ENCODE data around the gene CYP27B1.

CYP27B1 gene

DNA sequence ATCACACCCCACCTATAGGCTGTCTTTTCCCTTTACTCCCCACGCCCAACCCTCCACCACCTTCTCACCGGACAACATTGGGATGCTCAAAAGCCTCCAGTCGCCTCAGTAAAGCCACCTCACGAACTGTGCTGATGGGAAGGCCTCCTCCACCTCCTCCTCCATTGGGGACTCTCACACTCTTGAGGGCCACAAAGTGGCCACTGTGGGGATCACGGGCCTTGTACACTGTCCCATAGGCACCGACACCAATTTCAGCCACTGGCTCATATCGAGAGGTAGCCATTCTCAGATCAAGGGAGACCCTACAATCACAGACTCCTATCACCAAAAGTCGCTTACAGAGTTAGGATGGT, 15.5 kb downstream of the CYP27B1 start:
- no peak for DNase-seq (ENCODE audit: low read depth)

DNA sequence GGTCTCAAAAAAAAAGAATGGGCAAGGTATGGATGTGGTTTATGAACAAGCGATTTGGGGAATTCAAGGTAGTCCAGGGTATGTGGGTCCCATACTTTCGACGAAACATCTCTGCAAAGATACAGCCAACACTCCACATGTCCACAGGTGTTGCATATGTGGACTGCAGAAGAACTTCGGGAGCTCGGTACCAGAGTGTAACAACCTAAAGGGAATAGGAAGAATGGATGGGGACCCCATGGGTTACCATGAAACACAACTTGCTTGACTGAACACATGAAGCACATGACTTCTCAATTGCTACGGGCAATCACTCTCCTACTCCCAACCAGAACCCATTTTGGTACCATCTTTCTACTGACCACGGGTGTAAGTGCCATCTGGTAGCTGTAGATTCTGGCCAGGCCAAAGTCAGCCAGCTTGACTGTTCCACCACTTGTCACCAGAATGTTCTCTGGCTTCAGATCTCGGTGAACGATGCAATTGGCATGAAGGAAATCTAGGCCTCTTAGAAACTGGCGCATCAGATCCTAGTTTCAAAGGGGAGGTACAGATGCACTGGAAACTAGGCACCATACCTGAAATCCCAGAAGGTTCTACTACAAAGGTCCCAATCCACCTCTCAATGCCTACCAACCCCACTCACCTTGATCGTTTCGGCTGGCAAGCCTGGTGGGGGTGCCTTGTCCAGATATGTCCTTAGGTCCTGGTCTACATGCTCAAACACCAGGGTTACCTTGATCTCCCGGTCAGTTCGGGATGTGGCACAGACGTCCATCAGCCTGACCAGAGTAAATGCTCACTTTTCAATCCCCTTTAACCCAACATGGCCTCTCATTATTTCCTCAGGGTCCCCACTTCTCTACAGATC, 16.1 kb downstream of the CYP27B1 start:
- DNase-seq (ENCODE audit: low read depth): no peak

DNA sequence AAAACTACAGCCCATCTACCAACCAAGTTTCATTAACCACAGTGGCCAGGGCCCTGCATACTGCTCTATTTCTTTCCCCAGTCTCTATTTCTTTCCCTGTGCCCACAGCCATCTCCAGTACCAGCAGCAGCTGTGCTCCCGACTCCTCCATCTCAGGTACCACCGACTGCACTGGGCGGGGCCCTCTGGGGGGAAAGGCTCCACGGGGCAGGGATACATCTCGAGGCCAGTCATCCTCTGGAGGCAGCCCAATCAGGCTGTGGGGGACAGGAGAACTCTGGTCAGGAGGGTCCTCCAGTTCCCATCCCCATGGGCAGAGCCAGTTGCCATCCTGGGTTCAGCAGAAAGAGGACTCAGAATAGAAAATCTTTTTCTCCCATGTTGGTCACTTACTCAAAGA, 17.8 kb downstream of the CYP27B1 start:
- DNase-seq (ENCODE audit: low read depth): no peak

DNA sequence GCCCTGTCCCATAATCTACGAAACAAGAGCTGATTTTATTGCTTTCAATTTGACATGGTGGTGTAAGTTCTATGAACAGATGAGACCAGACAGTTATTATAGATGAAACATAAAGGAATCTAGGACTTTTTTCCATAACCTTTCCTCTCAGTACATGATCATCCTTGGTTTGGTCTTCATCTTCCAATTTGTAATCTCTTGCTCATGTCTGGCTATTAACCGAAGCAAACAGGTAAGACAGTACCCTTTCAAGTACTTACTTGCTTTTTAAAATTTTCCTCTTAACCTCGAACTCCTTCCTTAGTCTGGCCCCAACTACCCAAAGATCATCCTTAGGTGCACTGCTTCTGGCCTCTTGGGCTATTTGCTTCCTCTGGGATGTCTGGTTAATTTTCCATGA, 20.9 kb downstream of the CYP27B1 start:
- no peak for DNase-seq (ENCODE audit: low read depth)

DNA sequence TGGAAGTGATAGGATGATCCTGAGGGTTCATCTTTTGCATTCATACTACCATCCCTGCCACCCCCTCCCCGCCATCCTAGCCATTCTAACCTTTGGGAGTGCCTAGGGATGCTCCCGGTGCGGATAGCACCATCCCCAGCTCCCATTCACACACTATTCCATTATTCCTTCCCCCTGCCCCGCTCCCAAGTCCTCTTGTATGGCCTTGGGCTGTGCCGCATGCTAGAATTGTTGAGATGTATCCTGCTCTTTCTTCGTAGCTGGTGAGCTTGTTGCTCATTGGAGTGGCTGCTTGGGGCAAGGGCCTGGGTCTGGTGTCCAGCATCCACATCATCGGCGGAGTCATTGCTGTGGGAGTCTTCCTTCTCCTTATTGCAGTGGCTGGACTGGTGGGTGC, 21.4 kb downstream of the CYP27B1 start:
- DNase-seq (ENCODE audit: low read depth): no peak

DNA sequence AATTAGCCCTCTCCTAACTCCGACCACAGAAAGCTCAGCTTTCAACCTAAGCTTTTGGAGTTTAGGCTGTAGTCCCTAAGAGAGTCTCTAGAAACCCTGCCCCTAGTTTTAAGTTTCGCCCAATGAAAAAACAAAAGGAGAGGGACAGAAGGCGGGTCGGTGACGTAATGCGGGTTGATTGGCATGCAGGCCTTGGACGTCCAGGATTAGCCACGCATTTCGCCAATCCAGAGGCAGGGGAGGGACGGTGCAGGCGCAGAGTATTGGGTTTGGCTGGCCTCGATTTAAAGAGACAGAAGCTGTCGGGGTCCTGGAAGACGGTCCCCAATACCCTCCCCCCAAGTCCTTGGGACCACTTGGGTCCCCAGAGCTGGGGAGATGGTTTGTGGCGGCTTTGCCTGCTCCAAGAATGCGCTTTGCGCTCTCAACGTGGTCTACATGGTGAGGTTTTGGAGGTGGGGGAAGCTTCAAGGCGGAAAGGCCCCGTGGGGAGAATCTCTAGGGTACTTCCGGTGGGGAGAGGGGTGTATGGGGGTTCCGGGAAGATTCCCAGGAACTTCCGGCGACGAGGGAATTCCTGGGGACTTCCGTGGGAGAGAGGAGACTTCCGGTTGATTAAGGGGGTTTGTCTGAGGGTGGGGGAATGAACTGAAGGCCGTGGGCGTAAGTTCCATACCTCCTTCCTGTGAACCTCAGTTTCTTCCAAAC, 21.9 kb downstream of the CYP27B1 start, which contains the start of gene TSPAN31:
Gene TSPAN31 (plus strand): TSS at position 263 of the 708 bp plus-strand sequence. CDS start 116 bp downstream, at position 379.
- DNase-seq (ENCODE audit: low read depth): peak; percentile 97

DNA sequence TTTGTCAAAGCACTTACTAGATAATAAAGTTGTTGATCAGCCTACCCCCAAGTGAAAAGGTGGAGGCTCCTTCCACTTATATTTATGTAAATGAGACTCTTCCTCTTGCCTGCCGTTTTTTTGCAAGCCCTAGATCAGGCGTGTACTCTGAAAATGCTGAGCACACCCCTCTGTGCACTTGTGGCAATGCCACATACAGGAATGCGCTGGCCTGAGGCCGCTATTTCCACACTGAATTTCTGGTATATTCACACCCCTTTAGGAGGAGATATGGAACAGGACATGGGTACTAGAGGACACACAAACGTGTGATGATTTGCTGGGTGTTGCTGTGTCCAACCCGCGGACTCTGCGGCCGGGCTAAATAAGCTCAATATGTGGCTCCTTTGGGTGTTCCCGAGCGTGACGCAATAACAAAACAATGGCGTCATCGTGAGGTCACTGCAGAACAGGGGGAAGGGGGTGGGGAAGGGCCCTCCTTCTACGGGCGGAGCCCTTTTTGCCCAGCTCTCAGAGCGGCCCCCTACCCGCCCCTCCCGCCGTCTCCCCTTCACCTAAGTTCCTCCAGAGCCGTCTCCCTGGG, 22.6 kb downstream of the CYP27B1 start:
- DNase-seq (ENCODE audit: low read depth): no peak

DNA sequence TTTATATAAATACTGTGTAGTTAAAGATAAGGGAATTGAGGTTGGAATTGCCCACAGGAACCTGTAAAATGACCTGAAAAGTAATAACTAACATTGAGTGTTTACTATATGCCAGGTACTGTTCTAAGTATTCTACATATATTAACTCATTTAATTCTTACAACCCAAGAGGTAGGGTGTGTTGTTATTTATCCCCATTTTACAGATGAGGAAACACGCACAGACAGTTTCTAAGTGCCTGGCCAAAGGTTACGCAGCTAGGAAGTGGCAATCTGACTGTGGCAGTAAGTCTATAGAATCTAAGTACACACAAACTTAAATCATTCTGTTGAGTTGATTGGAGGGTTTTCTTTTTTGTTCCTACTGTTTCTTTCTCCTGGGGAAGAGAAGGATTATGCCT, 23.1 kb downstream of the CYP27B1 start:
- DNase-seq (ENCODE audit: low read depth): no peak

DNA sequence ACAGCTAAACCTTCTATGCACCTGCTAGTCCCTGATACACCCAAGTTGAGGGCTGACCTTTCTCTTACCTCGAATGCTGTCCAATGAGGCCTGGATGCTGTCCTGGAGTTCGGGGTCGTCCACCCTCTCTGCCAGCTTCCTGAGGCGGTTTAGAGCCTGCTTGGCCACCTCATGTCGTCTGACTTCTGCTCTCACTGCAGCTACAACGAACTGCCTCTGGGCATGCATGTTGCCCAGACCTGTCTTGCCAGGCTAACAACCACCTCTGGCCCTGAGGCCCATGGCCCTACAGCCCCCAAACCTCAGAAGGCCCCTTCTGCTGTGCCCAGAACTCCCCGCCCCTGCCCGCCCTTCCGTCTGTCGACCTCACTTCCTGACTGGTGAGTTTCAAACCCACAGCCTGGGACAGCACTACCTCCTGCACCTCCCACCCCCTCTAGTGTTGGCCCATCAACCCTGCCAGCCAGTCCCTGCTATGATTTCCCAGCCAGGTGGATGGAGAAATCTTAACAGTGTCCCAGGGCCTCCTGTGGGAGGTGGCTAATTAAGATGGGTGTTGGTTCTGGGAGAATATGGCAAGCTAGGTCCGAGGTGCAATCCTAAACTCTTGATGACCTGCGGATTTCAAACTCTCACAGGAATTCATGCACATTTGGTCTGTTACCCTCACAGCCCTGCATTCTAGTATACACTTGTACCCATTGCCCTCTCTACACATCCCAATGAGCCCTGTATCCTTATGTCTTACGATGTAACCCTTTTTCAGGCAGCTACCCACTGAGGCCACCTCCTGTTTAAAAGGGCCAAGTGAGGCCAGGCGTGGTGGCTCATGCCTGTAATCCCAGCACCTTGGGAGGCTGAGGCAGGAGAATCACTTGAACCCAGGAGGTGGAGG, 24.8 kb downstream of the CYP27B1 start:
- DNase-seq (ENCODE audit: low read depth): no peak

DNA sequence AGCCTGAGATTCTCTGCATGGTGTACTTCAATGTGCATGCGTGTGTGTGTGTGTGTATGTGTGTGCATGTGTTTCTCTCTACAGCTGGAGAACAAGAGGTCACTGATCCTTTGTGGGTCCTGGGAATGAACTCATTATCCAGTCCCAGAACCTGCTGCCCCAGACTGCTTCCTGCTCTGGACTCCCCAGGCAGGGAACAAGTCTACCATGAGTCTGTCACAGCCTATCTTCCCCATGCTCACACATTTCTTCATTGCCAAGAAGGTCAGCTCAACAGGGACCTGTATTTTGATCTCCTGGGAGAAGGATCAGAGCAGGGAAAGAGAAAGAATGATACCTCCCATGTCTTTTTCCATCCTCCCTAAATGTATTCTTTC, 25.5 kb downstream of the CYP27B1 start:
- DNase-seq (ENCODE audit: low read depth): no peak

DNA sequence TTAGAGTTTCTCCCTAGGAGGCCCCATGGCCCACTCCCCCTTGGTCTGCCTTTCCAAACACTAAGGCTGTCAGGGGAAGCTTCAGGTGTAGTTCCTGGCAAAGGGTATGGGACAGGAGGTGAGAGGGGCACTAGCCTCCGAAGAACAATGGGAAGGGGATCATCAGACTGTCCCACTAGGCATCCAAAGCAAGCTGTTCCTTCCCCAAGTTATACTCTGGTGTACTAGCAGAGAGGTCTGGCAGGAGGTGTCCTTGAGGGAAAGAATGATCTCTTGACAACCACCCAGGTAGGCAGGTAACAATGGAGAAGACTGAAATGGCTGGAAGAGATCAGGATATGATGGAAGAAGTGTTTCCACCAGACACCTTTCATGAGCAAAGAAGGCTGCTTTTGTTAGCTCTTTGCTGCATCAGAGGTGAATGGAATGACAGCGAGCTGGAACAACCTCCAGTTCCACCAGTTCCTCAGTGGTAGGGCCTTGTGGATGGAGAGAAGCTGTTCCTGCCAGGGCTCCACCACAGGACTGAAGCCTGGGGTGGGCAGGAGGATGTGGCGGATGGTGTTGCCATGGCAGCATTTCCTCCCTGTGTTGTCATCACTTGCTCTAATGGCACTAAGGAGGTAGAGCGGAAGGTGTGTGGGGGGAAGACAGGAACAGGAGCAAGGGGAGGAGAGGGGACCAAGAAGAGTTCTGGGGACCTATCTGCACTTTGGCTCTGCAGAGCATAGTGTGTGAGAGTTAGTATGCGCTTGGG, 26.0 kb downstream of the CYP27B1 start:
- no peak for DNase-seq (ENCODE audit: low read depth)

DNA sequence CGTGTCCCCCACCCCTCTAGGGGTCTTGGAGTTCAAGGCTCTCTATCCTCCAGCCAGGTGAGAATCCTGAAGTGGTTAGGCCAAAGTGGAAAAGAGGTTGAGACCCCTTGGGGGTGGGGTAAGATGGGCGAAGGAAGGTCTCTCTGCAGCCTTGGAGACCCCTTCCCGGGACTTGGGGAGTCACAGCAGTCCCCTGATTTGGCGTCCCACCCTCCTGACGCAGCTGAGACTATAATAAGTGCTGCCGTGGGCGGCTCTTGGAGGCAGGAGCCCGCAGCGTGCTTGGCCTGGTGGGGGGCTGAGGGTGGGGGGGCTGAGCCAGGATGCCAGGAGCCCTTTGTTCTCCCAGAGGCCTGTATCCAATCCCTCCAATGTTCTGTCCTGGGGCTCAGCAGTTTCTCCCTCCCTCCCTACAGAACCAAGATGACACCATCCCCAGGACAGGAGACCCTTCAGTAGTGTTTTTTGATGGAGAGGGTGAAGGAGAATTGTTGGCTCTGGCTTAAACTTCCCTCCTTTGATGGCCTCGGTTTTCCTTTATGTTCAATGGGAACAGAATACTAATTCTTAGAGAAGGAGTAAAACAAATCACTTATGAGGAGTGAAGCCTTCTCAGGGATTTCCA, 26.9 kb downstream of the CYP27B1 start:
- no peak for DNase-seq (ENCODE audit: low read depth)

DNA sequence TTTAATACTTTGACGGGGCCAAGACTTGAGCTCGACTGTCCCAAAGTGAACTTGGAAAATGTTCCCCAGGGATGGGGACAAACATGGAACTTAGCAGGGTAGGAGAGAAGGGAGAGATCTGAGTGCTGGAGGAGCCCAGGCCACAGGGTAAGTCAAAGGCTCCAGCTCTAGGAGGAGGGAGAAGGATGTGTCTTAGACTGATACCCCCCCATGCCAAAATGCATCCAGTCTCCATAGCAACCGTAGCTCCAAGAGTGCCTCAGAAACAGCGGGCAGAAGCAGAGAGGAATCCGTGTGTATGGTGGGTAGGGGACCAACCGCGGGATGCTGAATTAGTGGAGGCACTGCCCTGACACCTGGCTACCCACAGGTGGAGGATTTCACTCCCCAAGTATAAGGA, 27.5 kb downstream of the CYP27B1 start:
- no peak for DNase-seq (ENCODE audit: low read depth)

DNA sequence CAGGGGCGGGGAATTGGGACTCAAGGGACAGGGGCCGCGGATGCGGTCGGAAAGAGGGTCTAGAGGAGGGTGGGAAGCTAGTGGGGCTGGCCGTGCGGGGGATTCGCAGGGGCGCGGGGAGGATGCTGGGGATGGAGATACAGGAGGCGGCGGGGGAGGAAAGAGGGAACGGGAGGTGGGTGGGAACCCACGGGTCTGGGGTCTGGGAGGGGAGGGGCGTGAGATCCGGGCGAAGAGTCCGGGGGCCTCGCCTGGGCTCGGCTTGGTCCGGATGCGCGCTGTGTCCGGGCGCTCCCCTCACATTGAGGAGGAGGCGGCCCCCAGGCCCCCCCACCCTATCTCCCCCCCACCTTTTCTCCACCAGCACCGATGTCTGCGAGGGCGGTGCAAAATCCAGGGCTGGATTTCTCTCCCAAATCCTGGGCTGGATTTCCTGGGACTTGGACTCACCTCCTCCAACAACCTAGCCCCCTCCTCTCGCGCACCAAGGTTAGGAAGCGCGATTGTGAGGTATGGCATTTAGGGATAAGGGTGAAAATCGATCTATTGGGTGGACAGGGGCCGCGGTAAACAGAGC, 28.1 kb downstream of the CYP27B1 start, which contains the start of gene AGAP2:
Gene AGAP2 (minus strand): TSS at position 82 of the 577 bp plus-strand sequence. CDS start 496 bp downstream, outside the sequence.
- DNase-seq (ENCODE audit: low read depth): no peak

DNA sequence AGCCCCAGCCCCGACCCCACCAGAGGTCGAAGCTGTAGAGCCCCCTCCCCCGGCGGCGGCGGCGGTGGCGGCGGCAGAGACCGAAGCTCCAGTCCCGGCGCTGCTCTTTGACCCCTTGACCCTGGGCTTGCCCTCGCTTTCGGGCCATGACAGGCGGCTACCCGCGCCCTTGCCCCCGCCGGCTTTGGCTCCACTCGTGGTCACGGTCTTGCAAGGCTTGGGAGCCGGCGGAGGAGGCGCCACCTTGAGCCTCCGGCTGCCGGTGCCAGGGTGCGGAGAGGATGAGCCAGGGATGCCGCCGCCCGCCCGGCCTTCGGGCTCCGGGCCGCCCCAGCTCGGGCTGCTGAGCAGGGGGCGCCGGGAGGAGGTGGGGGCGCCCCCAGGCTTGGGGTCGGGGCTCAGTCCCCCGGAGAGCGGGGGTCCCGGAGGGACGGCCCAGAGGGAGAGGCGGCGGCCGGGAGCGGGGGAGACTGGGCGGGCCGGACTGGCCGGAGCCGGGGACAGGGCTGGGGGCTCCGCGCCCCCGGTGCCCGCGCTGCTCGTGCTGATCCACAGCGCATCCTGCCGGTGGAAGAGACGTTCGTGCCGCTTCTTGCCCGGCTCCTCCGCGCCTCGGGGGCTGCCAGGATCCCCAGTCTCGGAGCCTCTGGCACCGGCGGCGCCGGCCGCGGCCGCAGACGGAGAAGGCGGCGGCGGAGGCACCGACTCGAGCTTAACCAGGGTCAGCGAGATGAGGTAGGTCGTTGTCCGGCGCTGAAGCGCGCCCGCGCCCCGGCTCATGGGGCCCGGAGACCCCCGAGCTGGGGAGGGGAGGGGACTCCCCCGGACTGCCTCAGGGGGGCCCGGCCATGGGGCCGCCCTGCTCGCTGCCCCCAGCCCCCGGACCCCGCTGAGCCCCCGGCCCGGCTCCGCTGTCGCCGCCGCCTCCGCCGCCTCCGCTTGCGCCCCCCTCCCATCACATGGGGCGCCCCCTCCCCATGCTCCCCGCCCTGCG, 29.1 kb downstream of the CYP27B1 start:
- no peak for DNase-seq (ENCODE audit: low read depth)

DNA sequence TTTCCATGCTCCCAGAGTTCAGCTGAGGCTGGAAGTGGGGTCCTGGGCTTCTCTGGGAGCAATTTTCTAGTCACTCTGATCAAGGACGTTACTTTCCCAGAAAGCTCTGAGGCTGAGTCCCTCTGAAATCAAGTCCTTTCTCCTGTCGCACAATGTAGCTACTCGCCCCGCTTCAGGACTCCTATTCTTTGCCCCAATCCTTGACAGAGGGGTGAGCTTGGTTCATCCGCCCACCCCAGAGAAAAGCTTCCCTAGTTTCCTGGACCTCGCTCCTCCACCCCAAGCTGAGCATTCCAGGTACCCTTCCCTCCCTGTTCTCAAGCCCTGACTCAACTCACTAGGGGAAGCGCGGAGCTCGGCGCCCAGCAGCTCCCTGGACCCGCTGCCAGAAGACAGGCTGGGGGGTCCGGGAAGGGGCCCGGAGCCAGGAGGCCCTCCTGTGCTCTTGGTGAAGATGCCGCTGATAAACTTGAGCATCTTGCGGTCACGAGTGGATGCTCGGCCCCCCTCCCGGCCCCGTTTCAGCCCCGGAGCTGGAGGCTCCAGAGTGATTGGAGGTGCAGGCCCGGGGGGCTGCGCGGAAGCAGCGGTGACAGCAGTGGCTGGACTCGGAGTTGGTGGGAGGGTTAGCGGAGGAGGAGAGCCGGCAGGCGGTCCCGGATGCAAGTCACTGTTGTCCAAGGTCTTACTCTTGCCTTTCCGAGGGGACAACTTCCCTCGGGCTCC, 30.0 kb downstream of the CYP27B1 start:
- no peak for DNase-seq (ENCODE audit: low read depth)

DNA sequence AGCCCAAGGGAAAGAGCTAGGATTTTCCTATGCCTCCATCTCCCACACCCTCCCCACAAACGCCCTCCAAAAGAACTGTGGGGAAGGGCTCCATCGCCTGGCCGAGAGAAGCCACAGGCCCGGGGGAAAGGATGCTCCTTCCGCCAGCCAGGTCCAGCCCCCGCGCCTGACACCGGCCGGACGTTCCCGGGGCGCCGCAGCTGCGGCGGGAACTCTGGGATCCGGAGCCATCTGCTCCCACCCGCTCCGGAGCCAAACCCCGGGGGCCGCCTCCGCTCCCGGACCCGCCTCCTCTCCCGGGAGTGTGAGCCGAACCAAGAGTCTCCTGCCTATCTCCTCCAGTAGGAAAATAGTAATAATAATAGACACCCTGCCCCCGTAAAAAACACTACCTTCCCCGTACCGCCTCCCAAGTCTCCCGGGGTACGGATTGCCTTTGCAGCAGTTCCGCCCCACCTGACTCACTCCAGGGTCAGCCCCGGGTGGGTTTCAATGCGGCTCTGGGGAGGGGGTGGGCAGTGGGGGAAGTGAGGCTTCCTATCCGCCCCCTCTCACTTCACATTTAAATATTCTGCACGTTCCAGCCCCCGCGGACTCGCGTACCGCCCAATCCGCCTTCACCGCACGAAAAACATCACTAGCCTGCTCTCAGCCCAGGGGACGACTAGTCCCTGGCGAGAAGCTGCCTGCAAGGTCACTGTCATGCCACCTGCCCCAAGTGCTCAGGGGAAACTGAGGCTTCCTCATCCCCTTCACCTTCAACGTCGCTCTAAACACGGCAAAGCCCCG, 30.7 kb downstream of the CYP27B1 start:
- DNase-seq (ENCODE audit: low read depth): no peak

Data from HS-5 (cell line).